Measurements from ENCODE around the gene PHACTR1.
"Not testable (repeated sequence)": the region's sequence is repeated elsewhere in the genome, so short reads cannot be mapped to it uniquely, and the experiment has no call there.

PHACTR1 gene

DNA sequence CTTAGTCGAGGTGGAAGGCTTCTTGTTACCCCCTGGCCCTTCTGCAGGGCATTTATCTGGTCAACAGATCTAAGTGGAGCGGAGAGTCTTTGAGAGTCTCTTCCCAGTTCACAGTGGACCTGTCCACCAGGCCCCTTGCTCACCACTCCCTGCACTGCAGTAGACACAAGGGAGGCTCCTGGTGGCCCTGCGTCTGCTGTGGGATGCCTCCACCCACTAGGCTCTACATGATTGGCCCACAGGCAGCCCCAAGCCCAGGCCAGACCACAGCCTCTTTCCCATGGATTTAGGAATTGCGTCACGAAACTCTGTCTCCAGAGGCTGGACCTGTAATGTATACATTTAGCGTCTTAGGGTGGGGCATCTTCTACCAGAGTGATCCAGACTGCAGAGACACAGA is 583.4 kb downstream of the PHACTR1 start:
- DNase-seq, result no peak

DNA sequence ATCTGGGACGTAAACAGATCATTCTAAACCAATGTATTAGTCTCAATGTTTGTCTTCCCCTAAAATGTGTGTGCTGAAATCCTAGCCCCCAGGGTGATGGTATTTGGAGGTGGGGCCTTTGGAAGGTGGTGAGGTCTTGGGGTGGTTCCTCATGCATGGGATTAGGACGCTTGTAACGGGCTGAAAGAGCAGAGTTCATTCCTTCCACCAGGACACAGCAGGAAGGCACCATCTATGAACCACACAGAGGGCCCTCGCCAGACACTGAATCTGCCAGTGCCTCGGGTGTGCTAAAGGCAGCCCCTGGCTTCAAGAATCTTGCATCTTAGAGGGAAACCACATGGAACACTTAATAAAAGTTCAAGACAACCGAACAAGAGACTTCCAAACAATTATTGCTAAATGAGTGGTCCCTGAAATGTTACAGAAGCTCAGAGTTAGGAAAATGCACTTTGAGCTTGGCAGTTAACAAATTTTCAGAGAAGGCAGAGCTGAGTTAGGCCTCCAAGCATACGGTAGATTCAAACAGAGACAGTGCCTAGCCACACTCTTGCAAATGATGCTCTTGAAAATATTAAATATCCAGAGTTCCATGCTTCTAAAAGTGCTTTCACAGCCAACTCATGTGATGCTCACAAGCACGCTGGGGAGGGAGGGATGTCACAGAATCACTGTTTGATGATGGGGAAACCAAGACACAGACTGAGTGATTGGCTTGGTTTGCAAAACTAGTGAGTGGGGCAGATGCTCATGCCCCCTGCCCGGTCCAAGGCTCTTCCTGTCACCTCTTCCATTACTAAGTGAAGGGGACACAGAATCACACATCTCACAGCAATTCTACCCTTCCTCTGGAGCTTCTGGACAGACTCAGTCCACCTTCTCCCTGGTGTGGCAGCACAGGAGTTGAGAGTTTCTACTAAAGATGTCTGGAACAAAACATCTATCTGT is 584.4 kb downstream of the PHACTR1 start:
- no peak for DNase-seq

DNA sequence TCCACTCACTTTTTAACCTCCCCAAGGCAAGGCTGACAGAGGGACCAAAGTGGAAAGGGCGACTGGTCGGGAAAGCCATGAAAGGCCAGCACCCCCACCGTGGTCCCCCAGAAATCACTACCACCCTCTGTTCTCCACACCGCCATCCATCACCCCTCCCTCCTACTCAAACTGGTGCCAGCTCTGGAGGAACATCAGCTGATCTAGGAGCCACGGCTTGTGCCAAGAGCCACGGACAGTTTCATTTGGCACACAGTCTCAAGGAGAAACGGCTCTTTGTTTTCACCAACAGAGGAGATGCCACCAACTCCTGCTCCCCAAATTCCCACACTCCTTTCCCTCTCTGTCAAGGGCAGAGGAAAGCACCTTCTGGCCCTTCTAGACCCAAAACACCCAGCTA is 585.7 kb downstream of the PHACTR1 start:
- DNase-seq, result no peak

GRCh38 chr6:13302751-13303667 is 586.4 kb downstream of the PHACTR1 start:
- peak; percentile 60 for DNase-seq

DNA sequence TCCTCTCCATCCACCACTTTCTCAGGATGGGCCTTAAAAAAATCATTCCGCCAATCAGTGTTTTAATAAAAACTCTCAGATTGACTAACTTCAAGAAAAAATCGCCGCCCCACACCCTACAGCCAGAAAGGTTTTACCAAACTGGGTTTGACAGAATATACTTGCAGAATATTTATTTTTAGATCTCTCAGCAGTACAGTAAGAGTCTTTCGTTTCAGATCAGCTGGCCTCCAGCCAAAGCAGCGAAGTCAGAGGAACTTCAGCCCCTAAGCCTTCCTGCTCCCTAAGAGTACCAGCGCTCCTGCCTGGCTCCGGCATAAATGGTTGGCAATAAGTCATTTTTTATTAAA is 587.1 kb downstream of the PHACTR1 start:
- DNase-seq, result peak; percentile 56

DNA sequence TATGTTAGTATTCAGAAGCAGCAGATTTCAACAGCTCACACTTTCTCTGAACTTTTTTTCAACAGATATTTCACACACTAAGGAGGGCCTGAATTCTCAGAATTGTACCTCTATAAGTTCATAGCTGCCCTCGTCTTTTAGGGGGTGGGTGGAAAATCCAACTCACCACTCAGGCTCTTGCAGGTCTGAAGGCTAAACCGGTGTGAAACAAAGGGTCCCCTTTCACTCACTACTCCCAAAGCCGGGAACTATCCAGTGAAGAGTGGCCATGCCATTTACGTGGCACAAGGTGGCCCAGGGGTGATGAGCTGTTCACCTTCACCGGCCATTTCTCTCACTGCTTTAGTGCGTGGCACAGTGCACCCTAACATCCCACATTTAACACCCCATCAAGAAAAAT is 587.5 kb downstream of the PHACTR1 start:
- DNase-seq, result no peak

- no peak for DNase-seq
Measured at GRCh38 chr6:13304580-13305260, 588.2 kb downstream of the PHACTR1 start.

DNA sequence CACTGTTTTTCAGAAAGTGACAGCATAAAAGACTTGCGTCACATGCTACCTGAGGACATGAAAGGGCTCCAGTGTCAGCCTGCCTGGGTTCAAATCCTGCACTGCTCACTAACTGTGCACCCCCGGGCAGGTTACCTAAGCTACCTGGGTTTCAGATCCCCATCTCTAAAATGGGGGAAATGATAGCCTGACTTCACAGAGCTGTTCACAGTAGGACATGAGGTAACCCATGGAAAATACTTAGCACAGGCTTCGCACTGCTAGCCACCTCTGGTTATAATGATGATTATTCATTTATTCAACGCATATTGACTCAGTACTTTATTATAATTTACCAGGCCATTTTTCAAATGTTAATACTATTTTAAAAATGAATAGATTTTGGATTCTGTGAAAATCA is 588.7 kb downstream of the PHACTR1 start:
- DNase-seq, result no peak

GRCh38 chr6:13305791-13306190 is 589.2 kb downstream of the PHACTR1 start:
- no peak for DNase-seq

DNA sequence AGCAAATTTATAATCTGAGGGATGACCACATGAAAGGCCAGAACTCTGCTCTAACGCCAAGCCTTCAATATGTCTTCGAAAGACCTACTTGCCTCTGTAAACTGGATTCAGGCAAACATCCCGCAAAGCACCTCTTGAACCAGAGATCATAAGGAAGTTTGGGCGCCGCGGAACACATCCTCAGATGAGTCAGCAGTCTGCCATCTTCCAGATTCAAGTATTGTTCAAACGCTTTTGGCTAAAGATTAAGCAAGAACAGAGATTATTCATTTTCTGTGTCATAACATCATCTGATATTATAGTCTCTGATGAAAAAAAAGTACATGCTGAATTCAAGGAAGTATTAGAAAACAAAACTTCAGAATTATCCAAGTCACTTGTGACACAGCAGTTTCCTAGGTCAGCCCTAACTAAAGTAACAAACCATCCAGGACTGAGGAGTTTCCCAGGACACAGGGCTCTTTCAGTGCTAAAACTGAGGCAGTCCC is 591.0 kb downstream of the PHACTR1 start:
- no peak for DNase-seq

- no peak for DNase-seq
Measured at GRCh38 chr6:13308332-13308731, 591.8 kb downstream of the PHACTR1 start.

GRCh38 chr6:13311155-13311554 is 594.6 kb downstream of the PHACTR1 start:
- DNase-seq, result no peak

GRCh38 chr6:13314806-13315205 is 598.2 kb downstream of the PHACTR1 start:
- DNase-seq, result no peak

DNA sequence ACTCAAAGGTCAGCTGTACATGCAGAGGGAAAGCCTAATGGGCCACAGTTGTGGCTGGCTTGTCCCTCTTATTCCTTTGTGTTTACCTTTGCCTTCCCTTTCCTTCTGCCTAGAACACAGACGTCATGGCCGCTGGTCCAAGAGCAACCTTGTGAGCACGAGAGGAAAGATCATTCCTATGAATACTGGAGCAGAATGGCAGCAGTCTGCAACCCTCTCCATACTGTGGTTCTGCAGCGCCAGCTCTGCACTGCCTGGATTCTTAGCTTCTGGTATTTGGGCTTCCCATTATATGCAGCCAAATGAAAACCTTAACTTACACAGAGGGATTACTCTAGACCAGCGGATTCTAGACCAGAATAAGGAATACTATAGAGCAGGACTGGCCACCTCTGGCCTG is 599.3 kb downstream of the PHACTR1 start:
- no peak for DNase-seq

DNA sequence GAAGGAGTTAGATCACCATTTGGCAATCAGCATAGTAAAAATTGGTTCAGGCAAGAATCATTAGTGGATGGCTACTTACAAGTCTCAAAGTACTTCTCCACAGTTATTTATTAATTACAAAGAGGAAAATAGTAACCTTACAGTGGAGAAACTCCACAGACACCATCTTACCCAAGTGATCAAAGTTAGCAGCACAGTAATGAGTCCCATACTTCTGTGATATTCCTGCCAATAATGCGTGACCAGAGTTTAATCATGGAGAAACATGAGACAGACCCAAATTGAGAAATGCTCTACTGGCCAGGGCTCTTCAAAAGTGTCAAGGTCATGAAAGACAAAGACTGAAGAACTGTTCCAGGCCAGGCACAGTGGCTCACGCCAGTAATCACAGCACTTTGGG is 602.3 kb downstream of the PHACTR1 start:
- no peak for DNase-seq

- DNase-seq, result no peak
Measured at GRCh38 chr6:13319891-13320564, 603.5 kb downstream of the PHACTR1 start.

DNA sequence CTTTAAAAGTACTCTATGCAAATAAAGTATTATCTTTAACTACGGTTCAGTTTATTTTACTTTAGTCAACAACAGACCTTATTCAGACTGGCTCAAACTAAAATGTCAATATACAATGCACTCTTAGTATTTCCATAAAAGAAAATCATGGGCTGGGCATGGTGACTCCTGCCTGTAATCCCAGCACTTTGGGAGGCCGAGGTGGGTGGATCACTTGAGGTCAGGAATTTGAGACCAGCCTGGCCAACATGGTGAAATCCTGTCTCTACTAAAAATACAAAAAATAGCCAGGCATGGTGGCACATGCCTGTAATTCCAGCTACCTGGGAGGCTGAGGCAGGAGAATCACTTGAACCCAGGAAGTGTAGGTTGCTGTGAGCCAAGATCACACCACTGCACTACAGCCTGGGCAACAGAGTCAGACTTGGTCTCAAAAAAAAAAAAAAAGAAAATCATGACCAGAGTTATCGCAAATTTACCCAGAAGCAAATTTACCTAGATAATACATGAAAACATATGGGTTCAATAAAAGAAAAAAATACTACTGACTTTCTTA is 609.5 kb downstream of the PHACTR1 start:
- DNase-seq, result not testable (repeated sequence)

DNA sequence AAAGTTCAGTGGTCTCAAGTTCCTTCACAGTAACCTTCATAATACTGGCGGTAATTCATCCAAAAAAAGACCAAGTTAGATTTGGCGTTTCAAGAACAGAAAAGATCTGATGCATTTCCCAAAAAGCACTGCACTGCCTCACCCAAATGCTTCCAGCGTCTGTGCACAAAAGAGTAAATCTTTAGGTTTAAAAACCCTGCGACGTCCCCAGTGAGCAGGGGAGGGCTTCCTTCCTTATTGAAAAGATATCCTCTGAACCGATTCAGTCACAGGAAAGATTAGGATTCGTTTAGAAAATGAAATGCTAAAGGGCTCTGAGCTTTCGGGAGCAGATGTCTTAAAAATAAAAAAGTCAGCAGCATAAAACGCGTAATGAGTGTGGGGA is 611.1 kb downstream of the PHACTR1 start:
- no peak for DNase-seq

- DNase-seq, result peak; percentile 94
Measured at GRCh38 chr6:13328076-13328874, 611.7 kb downstream of the PHACTR1 start, which contains the start of gene TBC1D7. TSS of gene TBC1D7 (minus strand) at chr6:13328537. CDS start at chr6:13326898, 1,639 bp downstream.

GRCh38 chr6:13328875-13329183 is 612.3 kb downstream of the PHACTR1 start:
- DNase-seq, result no peak

Measured in stimulated activated CD4-positive, alpha-beta T cell treated with anti-CD3 and anti-CD28 coated beads, Interleukin-15, amount 100 ng/mL, for 24 hours (primary cell).